GM12873 (cell line): ENCODE results near the gene CACNG4.

ENCODE experiments used
- TF ChIP-seq, protein P1 (sequence below): IDR thresholded peaks from 2 replicates; pipeline ENCODE4 v1.5.1; 2012; ENCODE audit warnings: low read depth, mild to moderate bottlenecking, moderate library complexity, low read length, control low read depth; ENCODE audit not compliant: insufficient read depth; ENCODE audit errors: missing control alignments

The CACNG4 gene

DNA sequence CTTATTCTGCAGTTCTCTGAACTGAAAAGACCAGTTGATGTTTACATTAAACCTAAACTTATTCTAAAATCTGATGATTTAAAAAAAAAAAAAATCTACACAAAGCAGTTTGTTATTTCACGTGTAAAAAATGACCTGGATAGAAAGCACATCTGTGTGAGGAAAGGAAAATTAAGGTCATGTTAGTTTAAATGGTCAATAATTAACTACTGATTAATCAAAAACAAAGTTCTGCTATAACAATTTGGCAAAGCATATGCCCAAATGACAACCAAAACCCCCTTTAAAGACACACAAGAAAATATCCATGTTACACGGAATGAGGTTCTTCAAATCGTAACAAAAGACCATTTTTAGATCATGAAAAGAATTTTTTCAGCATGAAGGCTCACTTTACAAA, 110.3 kb downstream of the CACNG4 start:
- TF ChIP-seq, protein P1, sequence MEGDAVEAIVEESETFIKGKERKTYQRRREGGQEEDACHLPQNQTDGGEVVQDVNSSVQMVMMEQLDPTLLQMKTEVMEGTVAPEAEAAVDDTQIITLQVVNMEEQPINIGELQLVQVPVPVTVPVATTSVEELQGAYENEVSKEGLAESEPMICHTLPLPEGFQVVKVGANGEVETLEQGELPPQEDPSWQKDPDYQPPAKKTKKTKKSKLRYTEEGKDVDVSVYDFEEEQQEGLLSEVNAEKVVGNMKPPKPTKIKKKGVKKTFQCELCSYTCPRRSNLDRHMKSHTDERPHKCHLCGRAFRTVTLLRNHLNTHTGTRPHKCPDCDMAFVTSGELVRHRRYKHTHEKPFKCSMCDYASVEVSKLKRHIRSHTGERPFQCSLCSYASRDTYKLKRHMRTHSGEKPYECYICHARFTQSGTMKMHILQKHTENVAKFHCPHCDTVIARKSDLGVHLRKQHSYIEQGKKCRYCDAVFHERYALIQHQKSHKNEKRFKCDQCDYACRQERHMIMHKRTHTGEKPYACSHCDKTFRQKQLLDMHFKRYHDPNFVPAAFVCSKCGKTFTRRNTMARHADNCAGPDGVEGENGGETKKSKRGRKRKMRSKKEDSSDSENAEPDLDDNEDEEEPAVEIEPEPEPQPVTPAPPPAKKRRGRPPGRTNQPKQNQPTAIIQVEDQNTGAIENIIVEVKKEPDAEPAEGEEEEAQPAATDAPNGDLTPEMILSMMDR, result no peak

- TF ChIP-seq, protein P1, result no peak
These were observed 111.8 kb downstream of the CACNG4 start for GRCh38 chr17:67076290-67076689.

DNA sequence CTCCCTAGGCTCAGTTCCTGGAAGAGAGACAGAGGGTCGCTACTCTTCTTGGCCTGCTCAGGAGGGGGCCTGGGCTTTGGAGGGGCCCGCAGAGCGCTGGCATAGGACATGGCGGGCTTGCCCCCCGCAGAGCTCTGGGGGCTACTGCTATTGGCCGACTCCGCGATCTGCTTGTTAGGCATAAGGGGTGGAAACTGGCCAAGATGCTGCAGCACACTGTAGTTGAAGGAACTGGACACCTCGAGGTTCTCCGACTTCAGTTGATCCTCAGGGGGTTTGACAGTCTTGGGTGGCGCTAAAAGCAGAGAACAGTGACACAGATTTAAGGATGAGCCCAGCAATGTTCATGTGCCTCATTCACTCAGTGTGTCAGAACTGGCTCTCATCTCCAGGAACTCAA, 113.8 kb downstream of the CACNG4 start:
- TF ChIP-seq, protein P1, result no peak

- TF ChIP-seq, protein P1, result no peak
These were observed 115.0 kb downstream of the CACNG4 start for GRCh38 chr17:67079491-67079890.

GRCh38 chr17:67080804-67081203, 116.3 kb downstream of the CACNG4 start:
- TF ChIP-seq, protein P1, result no peak

- TF ChIP-seq, protein P1, result peak; percentile 38
These were observed 117.6 kb downstream of the CACNG4 start for GRCh38 chr17:67082107-67082506.
